ENCODE data around the gene MAP4K2.
A peak's percentile ranks its signal among the peaks of the same experiment; 100 is the strongest.

The MAP4K2 gene

DNA sequence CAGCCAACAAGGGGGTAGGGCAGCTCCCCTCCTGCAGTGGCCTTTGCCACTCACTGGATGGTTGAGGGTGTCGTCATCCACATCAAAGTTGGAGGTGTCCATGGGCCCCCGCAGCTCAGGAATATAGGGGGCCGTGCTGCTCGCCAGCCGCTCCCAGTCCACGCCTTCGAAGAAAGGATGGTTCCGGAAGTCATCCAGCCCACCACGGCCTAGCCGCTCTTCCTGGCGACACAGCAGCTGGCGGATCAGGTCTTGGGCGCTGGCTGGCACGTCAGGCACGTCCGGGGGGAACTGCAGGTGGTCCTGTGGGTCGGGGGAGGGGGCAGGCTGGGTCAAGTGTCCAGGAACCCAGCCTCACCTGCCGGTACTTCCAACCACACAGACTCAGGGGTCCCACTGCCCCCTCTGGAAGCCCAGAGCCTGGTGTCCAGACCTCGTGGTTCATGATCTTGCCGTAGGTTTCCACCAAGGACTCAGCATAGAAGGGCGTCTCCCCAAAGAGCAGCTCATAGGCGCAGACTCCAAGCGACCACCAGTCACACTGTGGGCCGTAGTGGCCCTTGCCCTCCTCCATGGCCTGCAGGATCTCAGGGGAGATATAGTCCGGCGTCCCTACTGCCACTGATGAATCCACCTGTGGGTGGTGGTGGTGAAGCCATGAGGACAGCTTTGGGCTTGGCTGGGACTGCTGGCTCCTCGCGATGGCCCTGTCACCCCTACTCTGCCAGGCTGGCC is 35.8 kb upstream of the MAP4K2 start:
- Histone ChIP-seq H3K4me2 (ENCODE audit: insufficient read depth, low read length, poor library complexity, severe bottlenecking) (no peak overlapping the region), H3K23ac (ENCODE audit: low read depth, low read length, poor library complexity) (no peak overlapping the region), H3K18ac (ENCODE audit: low read length) (no peak overlapping the region), H4K8ac (ENCODE audit: low read depth, low read length) (no peak overlapping the region), H3K14ac (ENCODE audit: low read length) (peak overlapping the region; percentile 27), H4K91ac (ENCODE audit: low read depth, low read length, poor library complexity) (no peak overlapping the region), H3K27ac (replicated peaks; ENCODE audit: low read length) (no peak overlapping the region), H3K27me3 (ENCODE audit: control insufficient read depth in 3 of 3, insufficient read depth in 3 of 3, low read depth in 1 of 3, low read length in 3 of 3) (peaks cover 0 to 23% (median 1%) of the 10 kb centered on the region in 3 experiments), H2BK12ac (ENCODE audit: low read length) (no peak overlapping the region), H3K79me1 (ENCODE audit: low read depth, low read length) (peaks cover 2% of the 10 kb centered on the region), H3K9ac (ENCODE audit: low read depth, low read length, poor library complexity) (no peak overlapping the region), H3K4me3 (ENCODE audit: low read length in 2 of 2) (no peak overlapping the region), H3K9me3 (replicated peaks in 1 of 2; ENCODE audit: control insufficient read depth in 2 of 2, insufficient read depth in 1 of 2, low read depth in 1 of 2, low read length in 2 of 2) (no peaks in the 10 kb centered on the region), H3K36me3 (replicated peaks in 1 of 2; ENCODE audit: control insufficient read depth in 2 of 2, insufficient read depth in 2 of 2, low read length in 2 of 2) (no peaks in the 10 kb centered on the region), H2BK120ac (ENCODE audit: low read depth, low read length) (no peak overlapping the region), H3K4ac (ENCODE audit: low read length) (peak overlapping the region; percentile 29), H2AK5ac (ENCODE audit: low read depth, low read length) (peak overlapping the region; percentile 0), H3K4me1 (ENCODE audit: control insufficient read depth in 2 of 2, insufficient read depth in 1 of 2, low read depth in 1 of 2, low read length in 2 of 2) (peaks cover 15 to 17% of the 10 kb centered on the region in 2 donors), H2BK5ac (ENCODE audit: low read length) (no peak overlapping the region), H2AFZ (ENCODE audit: low read length) (no peak overlapping the region), H2BK15ac (ENCODE audit: low read length) (peak overlapping the region; percentile 49)
- WGBS, 2 donors (ENCODE audit: extremely low coverage in 2 of 2, insufficient read length in 2 of 2, insufficient replicate concordance in 1 of 2) = no CpG with 5 or more reads among the region's 28 CpGs
- no peak for DNase-seq (ENCODE audit: low spot score)

DNA sequence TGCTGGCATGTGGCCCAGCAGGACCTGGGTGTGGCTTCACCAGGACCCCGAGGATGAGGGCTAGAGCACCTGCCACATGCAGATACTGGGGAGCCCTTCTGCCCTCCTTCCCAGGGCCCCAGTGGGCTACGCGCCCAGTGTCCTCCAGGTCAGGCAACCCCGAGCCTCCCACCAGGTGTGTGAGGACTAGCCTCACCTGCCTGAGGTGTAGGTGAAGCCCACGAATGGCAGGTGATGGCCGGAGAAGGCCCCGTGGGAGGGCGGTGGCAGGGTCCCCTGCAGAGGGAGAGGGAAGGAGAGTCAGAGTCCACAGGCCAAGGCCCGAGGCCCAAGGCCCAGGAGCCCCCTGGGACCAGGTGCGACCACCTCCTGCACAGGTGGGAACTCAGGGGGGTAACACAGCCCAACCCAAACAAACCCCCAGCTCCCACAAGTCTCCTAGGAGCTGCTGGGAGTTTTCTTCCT is 34.9 kb upstream of the MAP4K2 start:
- H3K9me3 ChIP-seq (replicated peaks in 1 of 2; ENCODE audit: control insufficient read depth in 2 of 2, insufficient read depth in 1 of 2, low read depth in 1 of 2, low read length in 2 of 2) = no peaks in the 10 kb centered on the region
- H3K9ac ChIP-seq (ENCODE audit: low read depth, low read length, poor library complexity) = no peak overlapping the region
- peaks cover 2% of the 10 kb centered on the region for H3K79me1 ChIP-seq (ENCODE audit: low read depth, low read length)
- H3K4me3 ChIP-seq (ENCODE audit: low read length in 2 of 2) = no peak overlapping the region
- H3K18ac ChIP-seq (ENCODE audit: low read length) = peak overlapping the region; percentile 27
- H3K4me2 ChIP-seq (ENCODE audit: insufficient read depth, low read length, poor library complexity, severe bottlenecking) = no peak overlapping the region
- H4K8ac ChIP-seq (ENCODE audit: low read depth, low read length) = no peak overlapping the region
- peak overlapping the region; percentile 78 for H2BK12ac ChIP-seq (ENCODE audit: low read length)
- peak overlapping the region; percentile 76 for H3K14ac ChIP-seq (ENCODE audit: low read length)
- H2AK5ac ChIP-seq (ENCODE audit: low read depth, low read length) = peak overlapping the region; percentile 61
- no peaks in the 10 kb centered on the region for H3K36me3 ChIP-seq (replicated peaks in 1 of 2; ENCODE audit: control insufficient read depth in 2 of 2, insufficient read depth in 2 of 2, low read length in 2 of 2)
- DNase-seq (ENCODE audit: low spot score) = no peak
- no peak overlapping the region for H3K27ac ChIP-seq (replicated peaks; ENCODE audit: low read length)
- peaks cover 10 to 12% of the 10 kb centered on the region in 2 donors for H3K4me1 ChIP-seq (ENCODE audit: control insufficient read depth in 2 of 2, insufficient read depth in 1 of 2, low read depth in 1 of 2, low read length in 2 of 2)
- H3K27me3 ChIP-seq (ENCODE audit: control insufficient read depth in 3 of 3, insufficient read depth in 3 of 3, low read depth in 1 of 3, low read length in 3 of 3) = peaks cover 0 to 29% (median 0%) of the 10 kb centered on the region in 3 experiments
- H4K91ac ChIP-seq (ENCODE audit: low read depth, low read length, poor library complexity) = no peak overlapping the region
- H2BK5ac ChIP-seq (ENCODE audit: low read length) = peak overlapping the region; percentile 29
- H3K23ac ChIP-seq (ENCODE audit: low read depth, low read length, poor library complexity) = no peak overlapping the region
- H2BK120ac ChIP-seq (ENCODE audit: low read depth, low read length) = no peak overlapping the region
- no peak overlapping the region for H2AFZ ChIP-seq (ENCODE audit: low read length)
- H3K4ac ChIP-seq (ENCODE audit: low read length) = no peak overlapping the region
- H2BK15ac ChIP-seq (ENCODE audit: low read length) = peak overlapping the region; percentile 39
- no CpG with 5 or more reads among the region's 10 CpGs for WGBS, 2 donors (ENCODE audit: extremely low coverage in 2 of 2, insufficient read length in 2 of 2, insufficient replicate concordance in 1 of 2)

DNA sequence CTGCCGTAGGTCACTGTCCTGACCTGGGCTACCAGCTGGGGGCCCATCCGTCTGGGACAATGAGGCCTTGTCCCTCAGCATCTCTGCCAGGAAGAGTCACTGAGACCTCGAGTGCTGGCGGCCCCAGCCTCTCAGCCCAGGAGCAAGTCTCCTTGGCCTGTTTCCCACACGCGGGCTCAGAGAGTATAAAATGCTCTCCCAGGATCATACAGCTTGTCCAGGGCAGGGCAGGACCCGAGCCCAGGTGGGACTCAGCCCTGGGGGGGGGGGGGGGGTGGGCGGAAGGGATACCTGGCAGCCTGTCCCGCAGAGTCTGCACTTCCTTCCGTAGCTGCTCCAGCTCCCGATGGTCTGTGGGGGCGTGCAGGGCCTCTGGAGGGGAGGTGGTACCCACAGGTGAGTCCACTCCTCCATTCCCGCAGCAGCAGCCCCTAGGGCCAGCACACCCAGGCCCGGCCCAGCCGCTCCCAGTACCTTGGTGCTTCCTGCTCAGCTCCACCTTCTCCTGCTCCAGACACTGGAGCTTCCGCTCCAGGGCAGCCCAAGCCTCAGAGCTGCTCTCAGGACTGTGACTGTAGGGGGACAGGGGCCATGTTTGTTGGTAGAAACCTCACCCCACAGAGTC is 33.5 kb upstream of the MAP4K2 start:
- Histone ChIP-seq H3K4me1 (ENCODE audit: control insufficient read depth in 2 of 2, insufficient read depth in 1 of 2, low read depth in 1 of 2, low read length in 2 of 2) (no peaks in the 10 kb centered on the region), H3K9ac (ENCODE audit: low read depth, low read length, poor library complexity) (no peak overlapping the region), H2BK12ac (ENCODE audit: low read length) (peak overlapping the region; percentile 41), H2AFZ (ENCODE audit: low read length) (no peak overlapping the region), H2AK5ac (ENCODE audit: low read depth, low read length) (peak overlapping the region; percentile 26), H3K4ac (ENCODE audit: low read length) (no peak overlapping the region), H3K27me3 (ENCODE audit: control insufficient read depth in 3 of 3, insufficient read depth in 3 of 3, low read depth in 1 of 3, low read length in 3 of 3) (peaks cover 0 to 40% (median 0%) of the 10 kb centered on the region in 3 experiments), H3K36me3 (replicated peaks in 1 of 2; ENCODE audit: control insufficient read depth in 2 of 2, insufficient read depth in 2 of 2, low read length in 2 of 2) (no peaks in the 10 kb centered on the region), H2BK5ac (ENCODE audit: low read length) (peak overlapping the region; percentile 39), H3K9me3 (replicated peaks in 1 of 2; ENCODE audit: control insufficient read depth in 2 of 2, insufficient read depth in 1 of 2, low read depth in 1 of 2, low read length in 2 of 2) (no peaks in the 10 kb centered on the region), H3K18ac (ENCODE audit: low read length) (no peak overlapping the region), H3K27ac (replicated peaks; ENCODE audit: low read length) (no peak overlapping the region), H2BK120ac (ENCODE audit: low read depth, low read length) (no peak overlapping the region), H3K23ac (ENCODE audit: low read depth, low read length, poor library complexity) (no peak overlapping the region), H3K4me3 (ENCODE audit: low read length in 2 of 2) (no peak overlapping the region), H4K91ac (ENCODE audit: low read depth, low read length, poor library complexity) (no peak overlapping the region), H3K14ac (ENCODE audit: low read length) (no peak overlapping the region), H3K79me1 (ENCODE audit: low read depth, low read length) (peaks cover 2% of the 10 kb centered on the region), H2BK15ac (ENCODE audit: low read length) (no peak overlapping the region), H4K8ac (ENCODE audit: low read depth, low read length) (no peak overlapping the region), H3K4me2 (ENCODE audit: insufficient read depth, low read length, poor library complexity, severe bottlenecking) (no peak overlapping the region)
- WGBS, 2 donors (ENCODE audit: extremely low coverage in 2 of 2, insufficient read length in 2 of 2, insufficient replicate concordance in 1 of 2) = no CpG with 5 or more reads among the region's 16 CpGs
- DNase-seq (ENCODE audit: low spot score) = no peak

Data from neuronal stem cell (in vitro differentiated cells).